Measurements from ENCODE around the gene KCNK5. TPM values are rescaled to one million over a fixed set of nuclear protein-coding genes. Genes with fewer than 3 reads are reported as not detected.

The KCNK5 gene
- total RNA-seq, 1 donor from 2014 or later, result 10.1 TPM

DNA sequence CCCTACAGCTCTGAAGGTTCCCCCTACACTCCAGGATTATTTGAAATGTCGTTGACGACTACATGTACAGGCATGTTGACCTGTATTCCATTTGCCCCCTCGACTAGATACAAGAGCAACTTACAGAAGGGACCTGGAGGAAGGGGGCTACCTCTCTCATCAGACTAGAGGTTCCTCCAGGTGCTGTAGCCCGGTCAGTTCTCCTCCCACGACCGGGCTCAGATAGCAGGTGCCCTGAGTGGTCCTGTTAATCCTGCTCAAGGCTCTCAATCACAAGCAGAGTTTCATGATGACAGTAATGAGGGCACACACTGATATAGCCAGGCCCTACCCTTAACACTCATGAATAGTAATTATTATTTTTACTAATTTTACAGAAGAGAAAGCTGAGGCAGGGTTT, 36.5 kb downstream of the KCNK5 start:
- H3K4me3 Mint-ChIP-seq, result peak overlapping the region; percentile 25
- no peaks in the 10 kb centered on the region for H3K9me3 Mint-ChIP-seq
- TF ChIP-seq, protein P1, sequence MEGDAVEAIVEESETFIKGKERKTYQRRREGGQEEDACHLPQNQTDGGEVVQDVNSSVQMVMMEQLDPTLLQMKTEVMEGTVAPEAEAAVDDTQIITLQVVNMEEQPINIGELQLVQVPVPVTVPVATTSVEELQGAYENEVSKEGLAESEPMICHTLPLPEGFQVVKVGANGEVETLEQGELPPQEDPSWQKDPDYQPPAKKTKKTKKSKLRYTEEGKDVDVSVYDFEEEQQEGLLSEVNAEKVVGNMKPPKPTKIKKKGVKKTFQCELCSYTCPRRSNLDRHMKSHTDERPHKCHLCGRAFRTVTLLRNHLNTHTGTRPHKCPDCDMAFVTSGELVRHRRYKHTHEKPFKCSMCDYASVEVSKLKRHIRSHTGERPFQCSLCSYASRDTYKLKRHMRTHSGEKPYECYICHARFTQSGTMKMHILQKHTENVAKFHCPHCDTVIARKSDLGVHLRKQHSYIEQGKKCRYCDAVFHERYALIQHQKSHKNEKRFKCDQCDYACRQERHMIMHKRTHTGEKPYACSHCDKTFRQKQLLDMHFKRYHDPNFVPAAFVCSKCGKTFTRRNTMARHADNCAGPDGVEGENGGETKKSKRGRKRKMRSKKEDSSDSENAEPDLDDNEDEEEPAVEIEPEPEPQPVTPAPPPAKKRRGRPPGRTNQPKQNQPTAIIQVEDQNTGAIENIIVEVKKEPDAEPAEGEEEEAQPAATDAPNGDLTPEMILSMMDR (conservative IDR thresholded peaks at IDR 0.05), result no peak
- peaks cover 24% of the 10 kb centered on the region for H3K4me1 Mint-ChIP-seq (ENCODE audit: unreplicated experiment)
- H3K27ac Mint-ChIP-seq, result no peak overlapping the region
- H3K36me3 Mint-ChIP-seq, result peaks cover 23% of the 10 kb centered on the region
- H3K27me3 Mint-ChIP-seq, result no peaks in the 10 kb centered on the region
- DNase-seq (ENCODE audit: extremely low spot score, unreplicated experiment), result no peak

DNA sequence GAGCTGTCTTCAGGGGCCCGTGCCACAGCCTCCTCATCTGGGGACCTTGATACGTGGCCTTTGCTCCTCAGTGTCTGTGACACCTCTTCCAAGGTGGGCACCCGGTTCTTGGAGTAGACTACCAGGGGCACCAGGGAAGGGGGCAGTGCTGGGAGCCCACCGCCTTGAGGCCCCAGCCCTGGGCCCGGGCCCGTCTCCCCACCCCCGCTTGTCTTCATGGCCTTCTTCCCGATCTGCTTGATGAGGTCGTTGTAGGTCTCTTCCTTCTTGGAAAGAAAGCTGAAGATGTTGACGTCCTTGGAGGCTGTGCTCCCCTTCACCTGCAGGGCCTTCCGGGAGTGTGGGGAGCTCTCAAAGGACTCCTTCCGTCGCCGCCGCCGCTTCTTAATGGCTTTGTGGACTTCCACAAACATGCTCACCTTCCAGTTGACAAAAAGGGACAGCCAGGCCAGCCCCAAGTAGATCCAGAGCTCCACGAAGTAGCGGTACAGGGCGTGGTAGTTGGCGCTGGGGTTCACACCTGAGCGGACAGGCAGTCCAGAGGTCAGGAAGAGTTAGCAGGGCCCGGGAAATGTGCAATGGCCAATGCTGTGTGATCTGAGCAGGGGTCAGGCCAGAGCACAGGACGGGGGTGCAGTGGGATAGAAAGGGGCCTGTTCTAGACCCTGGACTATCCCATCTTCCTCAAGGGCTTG, 37.9 kb downstream of the KCNK5 start:
- H3K27ac Mint-ChIP-seq, result no peak overlapping the region
- no peaks in the 10 kb centered on the region for H3K9me3 Mint-ChIP-seq
- H3K4me3 Mint-ChIP-seq, result no peak overlapping the region
- peaks cover 23% of the 10 kb centered on the region for H3K36me3 Mint-ChIP-seq
- TF ChIP-seq, protein P1 (conservative IDR thresholded peaks at IDR 0.05), result no peak
- H3K4me1 Mint-ChIP-seq (ENCODE audit: unreplicated experiment), result peaks cover 25% of the 10 kb centered on the region
- no peak for DNase-seq (ENCODE audit: extremely low spot score, unreplicated experiment)
- no peaks in the 10 kb centered on the region for H3K27me3 Mint-ChIP-seq

DNA sequence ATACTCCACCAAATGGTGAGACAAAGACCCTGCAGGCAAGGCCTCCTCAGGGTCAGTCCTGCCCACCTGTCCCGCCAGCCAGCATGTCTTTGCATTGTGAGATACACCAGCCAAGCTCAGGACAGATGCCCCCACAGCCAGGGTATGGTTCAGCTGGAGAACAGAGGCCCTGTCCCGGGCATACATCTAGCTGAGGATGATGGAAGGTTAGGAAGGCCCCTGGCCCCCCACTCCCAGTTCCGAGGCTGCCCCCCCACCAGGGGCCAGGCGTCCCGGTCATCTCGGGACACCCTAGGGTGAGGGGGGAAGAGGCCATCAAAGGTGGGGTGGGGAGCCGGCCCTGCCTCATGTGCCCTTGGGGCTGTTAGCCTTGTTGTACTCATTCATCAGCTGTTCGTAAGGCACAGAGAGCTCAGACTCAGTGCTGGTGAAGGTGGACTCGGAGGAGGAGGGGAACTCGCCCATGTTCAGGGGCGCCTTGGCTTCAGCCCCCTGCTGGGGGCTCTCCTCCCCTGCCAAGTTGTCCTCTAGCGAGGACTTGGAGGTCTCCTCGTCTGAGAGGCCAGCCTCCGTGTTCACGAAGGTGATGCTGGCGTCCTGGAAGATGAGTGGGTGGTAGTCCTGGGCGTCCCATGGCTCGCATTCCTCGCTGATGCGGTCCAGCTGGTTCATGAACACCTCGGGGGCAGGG, 38.6 kb downstream of the KCNK5 start:
- DNase-seq (ENCODE audit: extremely low spot score, unreplicated experiment), result no peak
- H3K4me3 Mint-ChIP-seq, result no peak overlapping the region
- H3K27me3 Mint-ChIP-seq, result no peaks in the 10 kb centered on the region
- H3K27ac Mint-ChIP-seq, result no peak overlapping the region
- peaks cover 29% of the 10 kb centered on the region for H3K4me1 Mint-ChIP-seq (ENCODE audit: unreplicated experiment)
- TF ChIP-seq, protein P1 (conservative IDR thresholded peaks at IDR 0.05), result no peak
- H3K36me3 Mint-ChIP-seq, result peaks cover 23% of the 10 kb centered on the region
- H3K9me3 Mint-ChIP-seq, result no peaks in the 10 kb centered on the region

DNA sequence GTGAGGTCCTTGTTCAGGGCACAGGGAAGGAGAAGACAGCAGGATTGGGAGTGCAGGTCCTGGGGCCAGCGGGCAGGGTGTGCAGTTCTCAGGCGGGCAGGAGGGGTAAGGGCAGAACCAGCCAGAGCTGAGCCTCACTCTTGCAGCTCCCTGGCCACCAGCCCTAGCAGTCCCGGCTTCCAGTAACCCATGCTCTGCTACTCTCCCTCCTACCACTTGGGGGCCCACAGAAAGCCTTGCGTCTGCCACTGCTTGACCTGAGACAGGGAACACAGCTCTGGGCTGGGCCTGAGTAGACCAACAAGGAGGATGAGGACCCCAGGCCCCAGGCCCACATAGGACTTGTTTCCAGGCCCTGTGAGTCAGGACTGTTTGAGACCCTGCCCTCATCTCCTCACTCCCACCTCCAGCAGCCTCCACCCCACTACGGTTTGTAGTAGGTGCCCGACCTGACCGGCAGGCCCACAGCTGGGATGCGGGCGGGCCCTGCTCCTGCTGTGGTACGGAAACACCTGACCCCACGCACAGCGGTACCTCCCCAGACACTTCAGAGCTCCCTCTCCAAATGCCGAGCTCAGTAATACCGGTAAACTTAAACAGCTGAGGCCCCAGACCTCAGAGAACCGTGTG, 39.2 kb downstream of the KCNK5 start:
- H3K27ac Mint-ChIP-seq, result no peak overlapping the region
- H3K9me3 Mint-ChIP-seq, result no peaks in the 10 kb centered on the region
- H3K4me1 Mint-ChIP-seq (ENCODE audit: unreplicated experiment), result peaks cover 32% of the 10 kb centered on the region
- H3K4me3 Mint-ChIP-seq, result no peak overlapping the region
- peaks cover 23% of the 10 kb centered on the region for H3K36me3 Mint-ChIP-seq
- no peaks in the 10 kb centered on the region for H3K27me3 Mint-ChIP-seq
- TF ChIP-seq, protein P1 (conservative IDR thresholded peaks at IDR 0.05), result peak; percentile 69
- no peak for DNase-seq (ENCODE audit: extremely low spot score, unreplicated experiment)

GRCh38 chr6:39189131-39189530, 40.1 kb downstream of the KCNK5 start:
- no peaks in the 10 kb centered on the region for H3K9me3 Mint-ChIP-seq
- peaks cover 32% of the 10 kb centered on the region for H3K4me1 Mint-ChIP-seq (ENCODE audit: unreplicated experiment)
- H3K4me3 Mint-ChIP-seq, result no peak overlapping the region
- TF ChIP-seq, protein P1 (conservative IDR thresholded peaks at IDR 0.05), result no peak
- no peak overlapping the region for H3K27ac Mint-ChIP-seq
- no peak for DNase-seq (ENCODE audit: extremely low spot score, unreplicated experiment)
- peaks cover 15% of the 10 kb centered on the region for H3K36me3 Mint-ChIP-seq
- H3K27me3 Mint-ChIP-seq, result no peaks in the 10 kb centered on the region
